ENCODE results near the gene PIP5K1C.
"Not testable (repeated sequence)": the region's sequence is repeated elsewhere in the genome, so short reads cannot be mapped to it uniquely, and the experiment has no call there.

Gene PIP5K1C

DNA sequence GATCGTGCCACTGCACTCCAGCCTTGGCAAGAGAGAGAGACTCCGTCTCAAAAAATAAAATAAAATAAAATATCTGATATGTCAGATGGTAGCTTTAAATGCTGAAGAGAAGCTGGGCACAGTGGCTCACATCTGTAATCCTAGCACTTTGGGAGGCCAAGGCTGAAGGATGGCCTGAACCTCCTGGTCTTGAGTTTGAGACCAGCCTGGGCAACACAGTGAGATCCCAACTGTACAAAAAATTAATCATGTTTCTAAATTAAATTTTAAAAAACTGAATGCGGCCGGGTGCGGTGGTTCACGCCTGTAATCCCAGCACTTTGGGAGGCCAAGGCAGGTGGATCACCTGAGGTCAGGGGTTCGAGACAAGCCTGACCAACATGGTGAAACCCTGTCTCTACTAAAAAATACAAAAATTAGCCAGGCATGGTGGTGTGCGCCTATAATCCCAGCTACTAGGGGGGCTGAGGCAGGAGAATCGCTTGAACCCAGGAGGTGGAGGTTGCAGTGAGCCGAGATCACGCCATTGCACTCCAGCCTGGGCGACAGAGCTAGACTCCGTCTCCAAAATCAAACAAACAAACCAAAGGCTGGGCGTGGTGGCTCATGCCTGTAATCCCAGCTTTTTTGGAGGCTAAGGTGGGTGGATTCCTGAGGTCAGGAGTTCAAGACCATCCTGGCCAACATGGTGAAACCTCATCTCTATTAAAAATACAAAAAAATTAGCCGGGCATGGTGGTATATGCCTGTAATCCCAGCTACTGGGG is 116.0 kb downstream of the PIP5K1C start:
- DNase-seq, result not testable (repeated sequence)

DNA sequence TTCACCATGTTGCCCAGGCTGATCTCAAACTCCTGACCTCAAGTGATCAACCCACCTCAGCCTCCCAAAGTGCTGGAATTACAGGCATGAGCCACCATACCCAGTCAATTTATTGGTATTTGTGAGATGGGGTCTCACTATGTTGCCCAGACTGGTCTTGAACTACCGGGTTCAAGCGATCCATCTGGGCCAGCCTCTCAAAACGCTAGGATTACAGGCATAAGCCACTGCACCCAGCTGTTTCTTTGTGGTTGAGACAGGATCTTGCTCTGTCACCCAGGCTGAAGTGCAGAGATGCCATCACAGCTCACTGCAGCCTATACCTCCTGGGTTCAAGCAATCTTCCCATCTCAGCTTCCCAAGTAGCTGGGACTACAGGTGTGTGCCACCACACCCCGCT is 118.5 kb downstream of the PIP5K1C start:
- not testable (repeated sequence) for DNase-seq
